Ishikawa (cell line): ENCODE data around the gene CCDC149.

Source experiments
- CEBPB ChIP-seq: IDR thresholded peaks from 2 replicates; pipeline ENCODE4 v1.6.1; 2012
- CREB1 ChIP-seq: IDR thresholded peaks from 2 replicates; pipeline ENCODE4 v1.6.1; 2012; ENCODE audit warnings: low read depth
- EGR1 ChIP-seq: IDR thresholded peaks from 2 replicates; pipeline ENCODE4 v1.6.1; 2012
- EP300 ChIP-seq: IDR thresholded peaks from 2 replicates; pipeline ENCODE4 v1.6.1; 2012; ENCODE audit warnings: borderline replicate concordance
- MAX ChIP-seq: IDR thresholded peaks from 2 replicates; pipeline ENCODE4 v1.6.1; 2012
- NFIC ChIP-seq: IDR thresholded peaks from 2 replicates; pipeline ENCODE4 v1.6.1; 2012
- RAD21 ChIP-seq: IDR thresholded peaks from 2 replicates; pipeline ENCODE4 v1.6.1; 2012; ENCODE audit warnings: low read depth
- TAF1 ChIP-seq: IDR thresholded peaks from 2 replicates; pipeline ENCODE4 v1.6.1; 2012; ENCODE audit warnings: low read depth, mild to moderate bottlenecking
- TCF12 ChIP-seq: IDR thresholded peaks from 2 replicates; pipeline ENCODE4 v1.6.1; 2012; ENCODE audit warnings: low read depth
- TEAD4 ChIP-seq: IDR thresholded peaks from 2 replicates; pipeline ENCODE4 v1.6.1; 2012
- YY1 ChIP-seq: IDR thresholded peaks from 2 replicates; pipeline ENCODE4 v1.6.1; 2012; ENCODE audit warnings: low read depth
- ZBTB7A ChIP-seq: IDR thresholded peaks from 2 replicates; pipeline ENCODE4 v1.6.1; 2012; ENCODE audit warnings: low read depth
- TF ChIP-seq, protein P1 (sequence below): IDR thresholded peaks from 2 replicates; pipeline ENCODE4 v1.6.1; 2012; ENCODE audit warnings: low read depth, mild to moderate bottlenecking

- TF ChIP-seq CEBPB (no peak), TEAD4 (no peak), TCF12 (no peak), CREB1 (no peak), RAD21 (no peak), ZBTB7A (no peak), TAF1 (no peak), YY1 (no peak), MAX (no peak), EP300 (no peak), EGR1 (no peak), NFIC (no peak)
- TF ChIP-seq, protein P1, sequence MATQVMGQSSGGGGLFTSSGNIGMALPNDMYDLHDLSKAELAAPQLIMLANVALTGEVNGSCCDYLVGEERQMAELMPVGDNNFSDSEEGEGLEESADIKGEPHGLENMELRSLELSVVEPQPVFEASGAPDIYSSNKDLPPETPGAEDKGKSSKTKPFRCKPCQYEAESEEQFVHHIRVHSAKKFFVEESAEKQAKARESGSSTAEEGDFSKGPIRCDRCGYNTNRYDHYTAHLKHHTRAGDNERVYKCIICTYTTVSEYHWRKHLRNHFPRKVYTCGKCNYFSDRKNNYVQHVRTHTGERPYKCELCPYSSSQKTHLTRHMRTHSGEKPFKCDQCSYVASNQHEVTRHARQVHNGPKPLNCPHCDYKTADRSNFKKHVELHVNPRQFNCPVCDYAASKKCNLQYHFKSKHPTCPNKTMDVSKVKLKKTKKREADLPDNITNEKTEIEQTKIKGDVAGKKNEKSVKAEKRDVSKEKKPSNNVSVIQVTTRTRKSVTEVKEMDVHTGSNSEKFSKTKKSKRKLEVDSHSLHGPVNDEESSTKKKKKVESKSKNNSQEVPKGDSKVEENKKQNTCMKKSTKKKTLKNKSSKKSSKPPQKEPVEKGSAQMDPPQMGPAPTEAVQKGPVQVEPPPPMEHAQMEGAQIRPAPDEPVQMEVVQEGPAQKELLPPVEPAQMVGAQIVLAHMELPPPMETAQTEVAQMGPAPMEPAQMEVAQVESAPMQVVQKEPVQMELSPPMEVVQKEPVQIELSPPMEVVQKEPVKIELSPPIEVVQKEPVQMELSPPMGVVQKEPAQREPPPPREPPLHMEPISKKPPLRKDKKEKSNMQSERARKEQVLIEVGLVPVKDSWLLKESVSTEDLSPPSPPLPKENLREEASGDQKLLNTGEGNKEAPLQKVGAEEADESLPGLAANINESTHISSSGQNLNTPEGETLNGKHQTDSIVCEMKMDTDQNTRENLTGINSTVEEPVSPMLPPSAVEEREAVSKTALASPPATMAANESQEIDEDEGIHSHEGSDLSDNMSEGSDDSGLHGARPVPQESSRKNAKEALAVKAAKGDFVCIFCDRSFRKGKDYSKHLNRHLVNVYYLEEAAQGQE, result no peak
Measured at GRCh38 chr4:24877868-24878635, 34.8 kb downstream of the CCDC149 start.
